Measurements from ENCODE around the gene C2orf72.
A peak's percentile ranks its signal among the peaks of the same experiment; 100 is the strongest.
"Not testable (repeated sequence)": the region's sequence is repeated elsewhere in the genome, so short reads cannot be mapped to it uniquely, and the experiment has no call there.

C2orf72 gene

GRCh38 chr2:231058761-231059550, 21.6 kb downstream of the C2orf72 start:
- Histone ChIP-seq H3K4me3 (ENCODE audit: low read length) (peak overlapping the region; percentile 39), H3K4me2 (ENCODE audit: low read length) (peak overlapping the region; percentile 95), H3K9me3 (replicated peaks; ENCODE audit: low read length) (no peaks in the 10 kb centered on the region), H3K36me3 (ENCODE audit: insufficient read depth, low read length) (peaks cover 29% of the 10 kb centered on the region), H3K4me1 (ENCODE audit: control insufficient read depth, insufficient read depth, low read length) (peaks cover 26% of the 10 kb centered on the region), H3K9ac (ENCODE audit: low read depth, low read length) (no peak overlapping the region), H3K27me3 (ENCODE audit: control insufficient read depth, insufficient read depth, low read length) (no peaks in the 10 kb centered on the region)

- H3K4me3 ChIP-seq (ENCODE audit: low read length), result peak overlapping the region; percentile 39
- no peaks in the 10 kb centered on the region for H3K27me3 ChIP-seq (ENCODE audit: control insufficient read depth, insufficient read depth, low read length)
- peaks cover 26% of the 10 kb centered on the region for H3K4me1 ChIP-seq (ENCODE audit: control insufficient read depth, insufficient read depth, low read length)
- peak overlapping the region; percentile 30 for H3K9ac ChIP-seq (ENCODE audit: low read depth, low read length)
- no peaks in the 10 kb centered on the region for H3K9me3 ChIP-seq (replicated peaks; ENCODE audit: low read length)
- H3K36me3 ChIP-seq (ENCODE audit: insufficient read depth, low read length), result peaks cover 37% of the 10 kb centered on the region
- peak overlapping the region; percentile 95 for H3K4me2 ChIP-seq (ENCODE audit: low read length)
These were observed 22.4 kb downstream of the C2orf72 start for GRCh38 chr2:231059756-231060155.

GRCh38 chr2:231062776-231063175, 25.5 kb downstream of the C2orf72 start:
- no peaks in the 10 kb centered on the region for H3K9me3 ChIP-seq (replicated peaks; ENCODE audit: low read length)
- no peak overlapping the region for H3K4me3 ChIP-seq (ENCODE audit: low read length)
- no peaks in the 10 kb centered on the region for H3K27me3 ChIP-seq (ENCODE audit: control insufficient read depth, insufficient read depth, low read length)
- no peak overlapping the region for H3K9ac ChIP-seq (ENCODE audit: low read depth, low read length)
- peaks cover 61% of the 10 kb centered on the region for H3K36me3 ChIP-seq (ENCODE audit: insufficient read depth, low read length)
- peaks cover 26% of the 10 kb centered on the region for H3K4me1 ChIP-seq (ENCODE audit: control insufficient read depth, insufficient read depth, low read length)
- H3K4me2 ChIP-seq (ENCODE audit: low read length), result no peak overlapping the region

- H3K27me3 ChIP-seq (ENCODE audit: control insufficient read depth, insufficient read depth, low read length), result no peaks in the 10 kb centered on the region
- peaks cover 20% of the 10 kb centered on the region for H3K4me1 ChIP-seq (ENCODE audit: control insufficient read depth, insufficient read depth, low read length)
- no peak overlapping the region for H3K9ac ChIP-seq (ENCODE audit: low read depth, low read length)
- peaks cover 67% of the 10 kb centered on the region for H3K36me3 ChIP-seq (ENCODE audit: insufficient read depth, low read length)
- no peak overlapping the region for H3K4me2 ChIP-seq (ENCODE audit: low read length)
- no peak overlapping the region for H3K4me3 ChIP-seq (ENCODE audit: low read length)
- no peaks in the 10 kb centered on the region for H3K9me3 ChIP-seq (replicated peaks; ENCODE audit: low read length)
These were observed 26.0 kb downstream of the C2orf72 start for GRCh38 chr2:231063347-231063746.

GRCh38 chr2:231065966-231066365, 28.6 kb downstream of the C2orf72 start:
- Histone ChIP-seq H3K4me2 (ENCODE audit: low read length) (no peak overlapping the region), H3K4me3 (ENCODE audit: low read length) (no peak overlapping the region), H3K9me3 (replicated peaks; ENCODE audit: low read length) (no peaks in the 10 kb centered on the region), H3K4me1 (ENCODE audit: control insufficient read depth, insufficient read depth, low read length) (no peaks in the 10 kb centered on the region), H3K36me3 (ENCODE audit: insufficient read depth, low read length) (peaks cover 91% of the 10 kb centered on the region), H3K27me3 (ENCODE audit: control insufficient read depth, insufficient read depth, low read length) (no peaks in the 10 kb centered on the region), H3K9ac (ENCODE audit: low read depth, low read length) (no peak overlapping the region)

- peaks cover 90% of the 10 kb centered on the region for H3K36me3 ChIP-seq (ENCODE audit: insufficient read depth, low read length)
- H3K9ac ChIP-seq (ENCODE audit: low read depth, low read length); H3K4me2 ChIP-seq (ENCODE audit: low read length); H3K4me1 ChIP-seq (ENCODE audit: control insufficient read depth, insufficient read depth, low read length); H3K27me3 ChIP-seq (ENCODE audit: control insufficient read depth, insufficient read depth, low read length); H3K9me3 ChIP-seq (replicated peaks; ENCODE audit: low read length); H3K4me3 ChIP-seq (ENCODE audit: low read length): not testable (repeated sequence)
These were observed 30.2 kb downstream of the C2orf72 start for GRCh38 chr2:231067531-231067930.

GRCh38 chr2:231068525-231069222, 31.4 kb downstream of the C2orf72 start:
- Histone ChIP-seq H3K9me3 (replicated peaks; ENCODE audit: low read length) (no peaks in the 10 kb centered on the region), H3K27me3 (ENCODE audit: control insufficient read depth, insufficient read depth, low read length) (no peaks in the 10 kb centered on the region), H3K9ac (ENCODE audit: low read depth, low read length) (no peak overlapping the region), H3K36me3 (ENCODE audit: insufficient read depth, low read length) (peaks cover 88% of the 10 kb centered on the region), H3K4me1 (ENCODE audit: control insufficient read depth, insufficient read depth, low read length) (no peaks in the 10 kb centered on the region), H3K4me3 (ENCODE audit: low read length) (no peak overlapping the region), H3K4me2 (ENCODE audit: low read length) (no peak overlapping the region)

GRCh38 chr2:231069379-231070054, 32.2 kb downstream of the C2orf72 start:
- Histone ChIP-seq H3K36me3 (ENCODE audit: insufficient read depth, low read length) (peaks cover 80% of the 10 kb centered on the region), H3K4me3 (ENCODE audit: low read length) (no peak overlapping the region), H3K9ac (ENCODE audit: low read depth, low read length) (no peak overlapping the region), H3K27me3 (ENCODE audit: control insufficient read depth, insufficient read depth, low read length) (no peaks in the 10 kb centered on the region), H3K9me3 (replicated peaks; ENCODE audit: low read length) (no peaks in the 10 kb centered on the region), H3K4me1 (ENCODE audit: control insufficient read depth, insufficient read depth, low read length) (no peaks in the 10 kb centered on the region), H3K4me2 (ENCODE audit: low read length) (no peak overlapping the region)

- Histone ChIP-seq H3K9ac (ENCODE audit: low read depth, low read length) (no peak overlapping the region), H3K27me3 (ENCODE audit: control insufficient read depth, insufficient read depth, low read length) (no peaks in the 10 kb centered on the region), H3K4me2 (ENCODE audit: low read length) (no peak overlapping the region), H3K4me3 (ENCODE audit: low read length) (no peak overlapping the region), H3K36me3 (ENCODE audit: insufficient read depth, low read length) (peaks cover 80% of the 10 kb centered on the region), H3K4me1 (ENCODE audit: control insufficient read depth, insufficient read depth, low read length) (no peaks in the 10 kb centered on the region), H3K9me3 (replicated peaks; ENCODE audit: low read length) (no peaks in the 10 kb centered on the region)
These were observed 47.2 kb downstream of the C2orf72 start for GRCh38 chr2:231084565-231084964.

- no peak overlapping the region for H3K4me2 ChIP-seq (ENCODE audit: low read length)
- H3K9me3 ChIP-seq (replicated peaks; ENCODE audit: low read length), result no peaks in the 10 kb centered on the region
- no peak overlapping the region for H3K9ac ChIP-seq (ENCODE audit: low read depth, low read length)
- H3K27me3 ChIP-seq (ENCODE audit: control insufficient read depth, insufficient read depth, low read length), result no peaks in the 10 kb centered on the region
- no peaks in the 10 kb centered on the region for H3K4me1 ChIP-seq (ENCODE audit: control insufficient read depth, insufficient read depth, low read length)
- no peak overlapping the region for H3K4me3 ChIP-seq (ENCODE audit: low read length)
- H3K36me3 ChIP-seq (ENCODE audit: insufficient read depth, low read length), result peaks cover 75% of the 10 kb centered on the region
These were observed 51.4 kb downstream of the C2orf72 start for GRCh38 chr2:231088754-231089153.

GRCh38 chr2:231093933-231094332, 56.6 kb downstream of the C2orf72 start:
- no peak overlapping the region for H3K4me3 ChIP-seq (ENCODE audit: low read length)
- no peaks in the 10 kb centered on the region for H3K9me3 ChIP-seq (replicated peaks; ENCODE audit: low read length)
- no peaks in the 10 kb centered on the region for H3K4me1 ChIP-seq (ENCODE audit: control insufficient read depth, insufficient read depth, low read length)
- H3K4me2 ChIP-seq (ENCODE audit: low read length), result no peak overlapping the region
- H3K27me3 ChIP-seq (ENCODE audit: control insufficient read depth, insufficient read depth, low read length), result no peaks in the 10 kb centered on the region
- no peak overlapping the region for H3K9ac ChIP-seq (ENCODE audit: low read depth, low read length)
- peaks cover 57% of the 10 kb centered on the region for H3K36me3 ChIP-seq (ENCODE audit: insufficient read depth, low read length)
